Psoas muscle (tissue), 8 donors: ENCODE data around the gene SYCP1. TPM values are rescaled to one million over a fixed set of nuclear protein-coding genes. Genes with fewer than 3 reads are reported as not detected.
"Not testable (repeated sequence)": the region's sequence is repeated elsewhere in the genome, so short reads cannot be mapped to it uniquely, and the experiment has no call there.

ENCODE experiments used
- ATAC-seq, 4 donors: fragments of 200-7000 bp; cut with Tn5 transposase; one replicate each; pipeline ENCODE4 v1.9.1; 2020; ENCODE audit warnings: moderate library complexity in 3 of 4, mild to moderate bottlenecking in 2 of 4
- DNase-seq, 2 donors: peaks; one replicate each; pipeline ENCODE4 v3.0.0-alpha.2; 2020
- H3K27ac ChIP-seq: fragments of 200-600 bp; one replicate; pipeline ENCODE4 v1.8.0; 2022
- H3K27me3 ChIP-seq, 3 donors: fragments of 200-600 bp in 1 of 3; one replicate each; pipeline versions ENCODE4 v1.6.1 to v1.8.0; 2013 to 2022; ENCODE audit warnings: low read length in 2 of 3, mild to moderate bottlenecking in 2 of 3, moderate library complexity in 1 of 3; ENCODE audit not compliant: insufficient read depth in 3 of 3
- H3K36me3 ChIP-seq, 2 donors: fragments of 200-600 bp in 1 of 2; one replicate each; pipeline versions ENCODE4 v1.6.1 to v1.8.0; 2013 to 2022; ENCODE audit warnings: low read depth in 1 of 2, mild to moderate bottlenecking in 1 of 2, moderate library complexity in 1 of 2; ENCODE audit not compliant: insufficient read depth in 1 of 2
- H3K4me1 ChIP-seq: fragments of 200-600 bp; one replicate; pipeline ENCODE4 v1.8.0; 2022
- H3K4me3 ChIP-seq: fragments of 200-600 bp; one replicate; pipeline ENCODE4 v1.8.0; 2022; ENCODE audit warnings: mild to moderate bottlenecking
- H3K9me3 ChIP-seq: fragments of 200-600 bp; one replicate; pipeline ENCODE4 v1.8.0; 2022
- CTCF ChIP-seq: fragments of 200-600 bp; IDR thresholded peaks from one replicate; pipeline ENCODE4 v1.8.0; 2022; ENCODE audit warnings: antibody characterized with exemption
- WGBS, 3 donors: extraction: QIAGEN DNeasy Blood & Tissue Kit; methylation state at CpG; one replicate each; pipeline versions ENCODE4 v1.1.6 to v1.1.7; 2013; 5-methylcytosine and 5-hydroxymethylcytosine counted together
- intact Hi-C, 2 donors: fragments of 100-400 bp; cut with DNase I; formaldehyde crosslinking; loops; one replicate each; pipeline versions ENCODE4 v1.11.0 to v1.14.2; 2022
- polyA plus RNA-seq, 3 donors: library from polyadenylated mRNA; stranded (reverse); fragments of 200-250 nt; gene quantifications; one replicate each; pipeline ENCODE4 v1.2.3, GENCODE V29; 2013
- total RNA-seq, 4 donors: library from RNA; stranded (reverse); fragmentation: NEBNext Ultra II Directional in 2 of 4; extraction: Animal tissue kit (Norgen Biotek cat#: 25700) in 2 of 4; gene quantifications; one replicate each; pipeline versions ENCODE4 v1.2.1 to v1.2.4, GENCODE V29; 2021 to 2023
- donor health status: healthy with polysubstance abuse.
- donor health status: DM: no; HTN: no; CAD: no; lungs with moderate emphysema.
- donor health status: Bipolar disorder and iron deficiency.
- donor health status: healthy.
- donor health status: DM: yes; HTN: yes; CAD: no.
- donor health status: DM: no; HTN: no; CAD: no.
- donor health status: DM: no; HTN: no; CAD: no.
- donor health status: DM: yes; HTN: yes; CAD: no.

Gene SYCP1
- total and polyA plus RNA-seq, 7 donors = not detected

DNA sequence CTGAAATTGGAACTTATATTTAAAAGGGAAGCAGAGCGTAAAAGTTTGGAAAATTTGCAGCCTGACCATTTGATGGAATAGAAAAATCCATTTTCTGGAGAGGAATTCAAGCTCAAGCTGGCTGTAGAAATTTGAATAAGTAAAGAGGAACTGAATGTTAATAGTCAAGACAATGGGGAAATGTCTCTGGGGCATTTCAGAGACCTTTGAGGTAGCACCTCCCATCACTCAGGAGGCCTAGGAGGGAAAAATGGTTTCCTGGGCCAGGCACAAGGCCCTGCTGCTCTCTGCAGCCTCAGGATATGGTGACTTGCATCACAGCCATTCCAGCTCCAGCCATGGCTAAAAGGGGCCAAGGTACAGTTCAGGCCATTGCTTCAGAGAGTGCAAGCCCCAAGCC, 157.3 kb downstream of the SYCP1 start:
- H3K36me3 ChIP-seq = no peaks in the 10 kb centered on the region
- intact Hi-C loops = no loop called here
- WGBS, 3 donors = 89 to 100% (median 90%) methylated on average over 1 of the region's 1 CpG
- no peaks in the 10 kb centered on the region for H3K9me3 ChIP-seq
- no peaks in the 10 kb centered on the region for H3K27me3 ChIP-seq
- DNase-seq (no peak), ATAC-seq (no peak)
- no peak for TF ChIP-seq CTCF
- H3K27ac ChIP-seq = no peak overlapping the region
- no peaks in the 10 kb centered on the region for H3K4me1 ChIP-seq
- no peak overlapping the region for H3K4me3 ChIP-seq

GRCh38 chr1:115012434-115012833, 157.8 kb downstream of the SYCP1 start:
- no peak for TF ChIP-seq CTCF
- WGBS, 3 donors = 43 to 64% (median 53%) methylated on average over 1 of the region's 1 CpG

GRCh38 chr1:115013792-115014191, 159.1 kb downstream of the SYCP1 start:
- Histone ChIP-seq H3K27ac (no peak overlapping the region), H3K9me3 (no peaks in the 10 kb centered on the region), H3K27me3 (no peaks in the 10 kb centered on the region), H3K4me1 (no peaks in the 10 kb centered on the region), H3K36me3 (no peaks in the 10 kb centered on the region), H3K4me3 (no peak overlapping the region)
- intact Hi-C loops = no loop called here
- no peak for ATAC-seq
- no peak for TF ChIP-seq CTCF
- WGBS, 3 donors = 84 to 91% (median 88%) methylated on average over 2 of the region's 2 CpGs
- DNase-seq = no peak

More at GRCh38 chr1:115012434-115012833, 157.8 kb downstream of the SYCP1 start:
- Histone ChIP-seq H3K4me3 (no peak overlapping the region), H3K36me3 (no peaks in the 10 kb centered on the region), H3K27ac (no peak overlapping the region), H3K4me1 (no peaks in the 10 kb centered on the region), H3K9me3 (no peaks in the 10 kb centered on the region), H3K27me3 (no peaks in the 10 kb centered on the region)
- ATAC-seq (no peak), DNase-seq (no peak)
- intact Hi-C loops = no loop called here

- intact Hi-C loops, DNase-seq, H3K36me3 ChIP-seq, H3K27me3 ChIP-seq, H3K9me3 ChIP-seq, ATAC-seq, H3K4me3 ChIP-seq, H3K27ac ChIP-seq, H3K4me1 ChIP-seq: not testable (repeated sequence)
- WGBS, 3 donors = 82 to 95% (median 86%) methylated on average over 9 of the region's 9 CpGs
Measured at GRCh38 chr1:115019549-115019948, 164.9 kb downstream of the SYCP1 start.

DNA sequence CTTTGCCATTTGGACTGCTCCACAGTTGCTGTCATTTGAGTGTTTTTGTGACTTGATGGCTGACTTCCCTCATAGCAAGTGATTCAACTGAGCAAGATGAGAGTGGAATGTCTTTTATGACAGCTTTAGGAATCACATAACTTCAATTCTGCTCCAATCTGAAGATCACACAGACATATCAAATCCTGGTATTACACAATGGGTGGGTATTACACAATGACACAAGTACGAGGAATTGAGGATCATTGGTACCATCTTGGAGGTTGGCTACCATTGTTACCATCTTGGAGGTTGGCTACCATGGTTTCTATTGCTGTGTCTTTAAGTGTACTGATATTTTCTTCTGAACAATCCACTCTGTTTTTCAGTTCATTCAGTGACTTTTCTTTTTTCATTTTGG, 166.5 kb downstream of the SYCP1 start:
- ATAC-seq (no peak), DNase-seq (no peak)
- Histone ChIP-seq H3K27me3 (peaks cover 0 to 4% (median 0%) of the 10 kb centered on the region in 3 donors), H3K36me3 (no peaks in the 10 kb centered on the region), H3K27ac (no peak overlapping the region), H3K4me1 (no peaks in the 10 kb centered on the region), H3K4me3 (no peak overlapping the region), H3K9me3 (no peaks in the 10 kb centered on the region)
- TF ChIP-seq CTCF = no peak
- intact Hi-C loops = no loop called here
- WGBS, 3 donors = 31 to 48% (median 47%) methylated on average over 1 of the region's 1 CpG
